ENCODE data around the gene MYZAP. TPM values are rescaled to one million over a fixed set of nuclear protein-coding genes. Genes with fewer than 3 reads are reported as not detected.

The MYZAP gene
- total and polyA plus RNA-seq, 11 donors: 280 to 1,065 (median 610) TPM

DNA sequence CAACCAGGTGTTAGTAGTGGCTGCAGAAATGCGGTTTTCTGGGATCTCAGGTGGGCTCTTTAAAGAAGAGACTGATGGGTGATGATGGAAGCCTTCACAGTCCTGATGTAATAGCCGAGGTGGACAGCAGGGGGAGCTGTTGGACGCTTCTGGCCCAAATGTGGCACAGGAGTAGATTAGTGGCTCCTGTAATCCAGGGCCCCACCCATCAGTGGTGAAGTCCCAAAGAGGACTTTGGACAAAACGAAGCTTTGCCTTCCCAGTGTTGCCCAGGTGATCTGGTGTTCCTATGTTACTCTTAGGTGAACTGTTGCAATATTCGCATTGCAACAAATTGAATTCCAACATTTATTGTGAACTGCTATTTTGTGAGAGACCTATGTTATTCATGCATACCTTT lies 31.8 kb upstream of the MYZAP start:
- Histone ChIP-seq H3K36me3 (no peaks in the 10 kb centered on the region), H3K27me3 (no peaks in the 10 kb centered on the region), H3K27ac (peak overlapping the region in 1 of 12 donors; percentile 69), H3K9me3 (no peaks in the 10 kb centered on the region), H3K4me3 (no peak overlapping the region), H3K4me1 (peaks cover 2 to 38% (median 21%) of the 10 kb centered on the region in 12 donors)
- ATAC-seq: peak; percentile 23 to 56 (median 47)
- TF ChIP-seq, protein P1, sequence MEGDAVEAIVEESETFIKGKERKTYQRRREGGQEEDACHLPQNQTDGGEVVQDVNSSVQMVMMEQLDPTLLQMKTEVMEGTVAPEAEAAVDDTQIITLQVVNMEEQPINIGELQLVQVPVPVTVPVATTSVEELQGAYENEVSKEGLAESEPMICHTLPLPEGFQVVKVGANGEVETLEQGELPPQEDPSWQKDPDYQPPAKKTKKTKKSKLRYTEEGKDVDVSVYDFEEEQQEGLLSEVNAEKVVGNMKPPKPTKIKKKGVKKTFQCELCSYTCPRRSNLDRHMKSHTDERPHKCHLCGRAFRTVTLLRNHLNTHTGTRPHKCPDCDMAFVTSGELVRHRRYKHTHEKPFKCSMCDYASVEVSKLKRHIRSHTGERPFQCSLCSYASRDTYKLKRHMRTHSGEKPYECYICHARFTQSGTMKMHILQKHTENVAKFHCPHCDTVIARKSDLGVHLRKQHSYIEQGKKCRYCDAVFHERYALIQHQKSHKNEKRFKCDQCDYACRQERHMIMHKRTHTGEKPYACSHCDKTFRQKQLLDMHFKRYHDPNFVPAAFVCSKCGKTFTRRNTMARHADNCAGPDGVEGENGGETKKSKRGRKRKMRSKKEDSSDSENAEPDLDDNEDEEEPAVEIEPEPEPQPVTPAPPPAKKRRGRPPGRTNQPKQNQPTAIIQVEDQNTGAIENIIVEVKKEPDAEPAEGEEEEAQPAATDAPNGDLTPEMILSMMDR (IDR thresholded peaks at IDR 0.05): peak; percentile 82 to 92 (median 88)
- no peak for TF ChIP-seq POLR2A (IDR thresholded peaks at IDR 0.05)
- DNase-seq: peak; percentile 62 to 79 (median 66)
- WGBS, 4 donors: 20 to 25% (median 22%) methylated on average over 5 of the region's 5 CpGs
- intact Hi-C loops (cut with DNase I): loop anchor here in 9 of 10 donors (2.0 to 10.0 kb wide), 29 partner anchors 33 to 625 kb away; partner anchors contain the start of genes POLR2M (in 6 of the 9) and ALDH1A2 (in 4 of the 9)

GRCh38 chr15:57561041-57561711 lies 30.5 kb upstream of the MYZAP start:
- no peaks in the 10 kb centered on the region for H3K36me3 ChIP-seq
- peaks cover 0 to 36% (median 20%) of the 10 kb centered on the region in 12 donors for H3K4me1 ChIP-seq
- no peaks in the 10 kb centered on the region for H3K27me3 ChIP-seq
- H3K9me3 ChIP-seq: no peaks in the 10 kb centered on the region
- WGBS, 4 donors: 18 to 23% (median 20%) methylated on average over 9 of the region's 9 CpGs
- intact Hi-C loops (cut with DNase I): loop anchor here in 9 of 10 donors (2.0 to 10.0 kb wide), 23 partner anchors 32 to 624 kb away; partner anchors contain the start of gene POLR2M (in 4 of the 9)
- H3K4me3 ChIP-seq: peak overlapping the region in 5 of 12 donors; percentile 1 to 36 (median 18)
- DNase-seq (peak; percentile 70 to 82 (median 80)), ATAC-seq (peak; percentile 84 to 92 (median 88))
- no peak for TF ChIP-seq POLR2A (IDR thresholded peaks at IDR 0.05)
- TF ChIP-seq, protein P1 (IDR thresholded peaks at IDR 0.05): peak; percentile 84 to 97 (median 93)
- H3K27ac ChIP-seq: peak overlapping the region; percentile 6 to 82 (median 72)

DNA sequence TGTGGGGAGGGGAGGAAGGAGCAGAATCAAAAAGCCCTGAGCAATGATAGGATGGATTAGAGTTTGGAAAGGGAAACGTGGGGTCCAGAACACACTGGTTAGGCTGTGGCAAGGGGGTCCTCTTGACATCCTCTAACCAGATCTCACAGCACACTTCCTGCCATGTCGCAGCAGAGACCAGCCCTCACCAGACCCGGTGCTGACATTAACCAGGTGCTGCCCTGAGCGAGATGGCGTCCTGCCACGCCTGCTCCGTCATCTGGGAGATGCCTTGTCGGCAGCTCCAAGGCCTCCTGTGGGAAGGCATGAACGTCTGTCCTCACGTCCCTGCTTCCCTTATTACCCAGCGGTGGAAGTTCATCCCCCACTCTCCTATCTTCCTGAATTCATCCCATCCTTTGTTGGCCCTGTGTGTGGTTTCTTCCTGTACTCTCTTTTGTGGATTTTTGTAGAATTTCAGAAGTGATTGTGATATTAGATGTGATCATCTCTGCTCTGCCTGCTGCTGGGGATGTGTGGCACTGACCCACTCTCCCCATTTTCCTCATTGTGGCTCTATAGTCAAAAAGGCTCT lies 29.4 kb upstream of the MYZAP start:
- Histone ChIP-seq H3K4me3 (no peak overlapping the region), H3K4me1 (peaks cover 0 to 41% (median 24%) of the 10 kb centered on the region in 12 donors), H3K27me3 (no peaks in the 10 kb centered on the region), H3K9me3 (no peaks in the 10 kb centered on the region), H3K27ac (peak overlapping the region; percentile 19 to 82 (median 72)), H3K36me3 (no peaks in the 10 kb centered on the region)
- DNase-seq: peak; percentile 57 to 92 (median 88)
- ATAC-seq: peak; percentile 47 to 87 (median 72)
- intact Hi-C loops (cut with DNase I): loop anchor here in 9 of 10 donors (1.0 to 10.0 kb wide), 18 partner anchors 33 to 623 kb away; partner anchors contain the start of gene POLR2M (in 2 of the 9)
- 26 to 44% (median 40%) methylated on average over 11 of the region's 11 CpGs for WGBS, 4 donors
- TF ChIP-seq, protein P1 (IDR thresholded peaks at IDR 0.05): no peak
- no peak for TF ChIP-seq POLR2A (IDR thresholded peaks at IDR 0.05)

GRCh38 chr15:57563416-57563815 lies 28.3 kb upstream of the MYZAP start:
- H3K9me3 ChIP-seq: no peaks in the 10 kb centered on the region
- no peaks in the 10 kb centered on the region for H3K27me3 ChIP-seq
- 76 to 85% (median 80%) methylated on average over 6 of the region's 6 CpGs for WGBS, 4 donors
- H3K36me3 ChIP-seq: no peaks in the 10 kb centered on the region
- ATAC-seq: no peak
- peaks cover 0 to 49% (median 25%) of the 10 kb centered on the region in 12 donors for H3K4me1 ChIP-seq
- TF ChIP-seq POLR2A (IDR thresholded peaks at IDR 0.05): no peak
- TF ChIP-seq, protein P1 (IDR thresholded peaks at IDR 0.05): no peak
- no peak for DNase-seq
- H3K27ac ChIP-seq: peak overlapping the region in 5 of 12 donors; percentile 26 to 82 (median 65)
- intact Hi-C loops (cut with DNase I): loop anchor here in 9 of 10 donors (5.0 to 10.0 kb wide), 17 partner anchors 34 to 621 kb away; partner anchors contain the start of gene POLR2M (in 2 of the 9)
- H3K4me3 ChIP-seq: no peak overlapping the region

All from heart left ventricle (tissue), 16 donors.